HepG2 (cell line): ENCODE results near the gene ZMIZ1. TPM values are rescaled to one million over a fixed set of nuclear protein-coding genes. Genes with fewer than 3 reads are reported as not detected.

ENCODE experiments used
- BRCA1 ChIP-seq: sonication (generic); formaldehyde crosslinking; IDR thresholded peaks from 2 replicates; pipeline ENCODE4 v1.4.0; 2020; ENCODE audit warnings: missing genetic modification reagents
- GATAD1 ChIP-seq: IDR thresholded peaks from 2 replicates; pipeline ENCODE4 v1.6.1; 2016; ENCODE audit warnings: missing genetic modification reagents, missing compliant biosample characterization
- HOXA7 ChIP-seq: sonication (generic); formaldehyde crosslinking; IDR thresholded peaks from 2 replicates; pipeline ENCODE4 v1.8.1; 2022; ENCODE audit warnings: mild to moderate bottlenecking, missing genetic modification reagents, moderate library complexity
- JUN ChIP-seq: sonication (generic); formaldehyde crosslinking; IDR thresholded peaks from 2 replicates; pipeline ENCODE4 v1.4.0; 2020; ENCODE audit warnings: mild to moderate bottlenecking, missing genetic modification reagents
- KDM5A ChIP-seq: fragments of 200-600 bp; sonication (generic); IDR thresholded peaks from 2 replicates; pipeline ENCODE4 v1.7.0; 2018; ENCODE audit warnings: antibody characterized with exemption, mild to moderate bottlenecking, low read length, borderline replicate concordance
- KLF15 ChIP-seq: sonication (generic); formaldehyde crosslinking; IDR thresholded peaks from 2 replicates; pipeline ENCODE4 v1.8.1; 2023; ENCODE audit warnings: borderline replicate concordance, mild to moderate bottlenecking, inconsistent platforms, missing genetic modification reagents, mixed read lengths
- KMT2B ChIP-seq: IDR thresholded peaks from 2 replicates; pipeline ENCODE4 v1.6.1; 2016; ENCODE audit warnings: missing genetic modification reagents, missing compliant biosample characterization
- MAF1 ChIP-seq: sonication (generic); formaldehyde crosslinking; IDR thresholded peaks from 2 replicates; pipeline ENCODE4 v1.5.0; 2020; ENCODE audit warnings: missing genetic modification reagents, borderline replicate concordance
- MAFK ChIP-seq, 2 experiments: IDR thresholded peaks in 1 of 2; conservative IDR thresholded peaks in 1 of 2; 2 replicates each; pipeline ENCODE4 v1.6.1; 2011; ENCODE audit warnings: improper control_type of control experiment in 2 of 2, low read length in 2 of 2
- MAX ChIP-seq: IDR thresholded peaks from 2 replicates; pipeline ENCODE4 v1.6.1; 2012; ENCODE audit warnings: inconsistent platforms
- MIER2 ChIP-seq: IDR thresholded peaks from 2 replicates; pipeline ENCODE4 v1.6.1; 2016; ENCODE audit warnings: missing biosample characterization, missing genetic modification reagents
- MTA3 ChIP-seq: sonication (generic); formaldehyde crosslinking; IDR thresholded peaks from 2 replicates; pipeline ENCODE4 v1.4.0; 2020; ENCODE audit warnings: missing genetic modification reagents
- MZF1 ChIP-seq: sonication (generic); formaldehyde crosslinking; IDR thresholded peaks from 2 replicates; pipeline ENCODE4 v1.8.1; 2023; ENCODE audit warnings: mild to moderate bottlenecking, missing genetic modification reagents, borderline replicate concordance
- NFE2L1 ChIP-seq: sonication (generic); formaldehyde crosslinking; IDR thresholded peaks from 2 replicates; pipeline ENCODE4 v1.4.0; 2020; ENCODE audit warnings: missing genetic modification reagents, mild to moderate bottlenecking, borderline replicate concordance
- RFX1 ChIP-seq: fragments of 450-650 bp; IDR thresholded peaks from 2 replicates; pipeline ENCODE4 v1.6.1; 2017
- SKIL ChIP-seq: sonication (generic); formaldehyde crosslinking; IDR thresholded peaks from 2 replicates; pipeline ENCODE4 v1.8.0; 2022; ENCODE audit warnings: missing genetic modification reagents, mild to moderate bottlenecking, moderate library complexity, borderline replicate concordance
- ZNF234 ChIP-seq: sonication (generic); formaldehyde crosslinking; conservative IDR thresholded peaks from 2 replicates; pipeline ENCODE4 v1.5.1; 2020; ENCODE audit warnings: mild to moderate bottlenecking, missing genetic modification reagents
- ZNF264 ChIP-seq: sonication (generic); formaldehyde crosslinking; IDR thresholded peaks from 2 replicates; pipeline ENCODE4 v1.4.0; 2020; ENCODE audit warnings: missing genetic modification reagents
- ZNF3 ChIP-seq: IDR thresholded peaks from 2 replicates; pipeline ENCODE4 v1.7.0; 2017; ENCODE audit warnings: inconsistent platforms
- ZNF674 ChIP-seq: sonication (generic); formaldehyde crosslinking; IDR thresholded peaks from 2 replicates; pipeline ENCODE4 v1.5.0; 2020; ENCODE audit warnings: low read depth, mild to moderate bottlenecking, missing genetic modification reagents
- ZNF766 ChIP-seq: sonication (generic); formaldehyde crosslinking; IDR thresholded peaks from 2 replicates; pipeline ENCODE4 v1.5.0; 2020; ENCODE audit warnings: missing genetic modification reagents, borderline replicate concordance
- polyA plus RNA-seq, 8 experiments: library from polyadenylated mRNA; depleted of rRNA in 3 of 8; stranded (reverse) in 7 of 8; unstranded in 1 of 8; fragments of >200 nt; fragmentation: Illumina TruSeq in 4 of 8; extraction: Trizol in 4 of 8; gene quantifications; 2 replicates each; pipeline versions ENCODE4 v1.2.1 to v1.2.3, GENCODE V29; 2011 to 2016; ENCODE audit warnings: low read depth in 4 of 8, missing spikeins in 1 of 8, mixed read lengths in 1 of 8; ENCODE audit not compliant: insufficient read depth in 1 of 8
- total RNA-seq, 5 experiments: library from RNA; depleted of rRNA; stranded (reverse); fragments of >200 nt; fragmentation: Illumina TruSeq; extraction: Trizol; gene quantifications; 2 replicates each; pipeline ENCODE4 v1.2.3, GENCODE V29; 2016; ENCODE audit warnings: low read depth in 1 of 5
- TF ChIP-seq, protein P1 (sequence below): sonication (generic); formaldehyde crosslinking; IDR thresholded peaks from 2 replicates; pipeline ENCODE4 v1.4.0; 2020; ENCODE audit warnings: missing genetic modification reagents, mild to moderate bottlenecking, borderline replicate concordance
- TF ChIP-seq, protein P2 (sequence below): sonication (generic); formaldehyde crosslinking; IDR thresholded peaks from 2 replicates; pipeline ENCODE4 v1.9.0; 2021; ENCODE audit warnings: missing genetic modification reagents, borderline replicate concordance

The ZMIZ1 gene
- total and polyA plus RNA-seq, 2 of the 13 experiments (the other 11 are each of a cell fraction or from before 2014, with no cell fraction given): 5.3 to 10.2 TPM

- no peak for TF ChIP-seq KDM5A
- TF ChIP-seq KLF15 (CRISPR knock-in tag): peak; percentile 61; the same call in 1 of the 2 replicates
- TF ChIP-seq ZNF766 (CRISPR knock-in tag): no peak
- TF ChIP-seq GATAD1 (CRISPR knock-in tag): no peak
- no peak for TF ChIP-seq HOXA7 (CRISPR knock-in tag)
- TF ChIP-seq ZNF264 (CRISPR knock-in tag): peak; percentile 52; the same call in 1 of the 2 replicates
- no peak for TF ChIP-seq KMT2B (CRISPR knock-in tag)
- TF ChIP-seq ZNF234 (CRISPR knock-in tag): no peak; the same call in 1 of the 2 replicates
- TF ChIP-seq JUN (CRISPR knock-in tag): no peak
- no peak for TF ChIP-seq MAFK (conservative IDR thresholded peaks at IDR 0.05 in 1 of 2, IDR thresholded peaks at IDR 0.05 in 1 of 2; ENCODE audit: low read length in 2 of 2)
- TF ChIP-seq NFE2L1: no peak
- TF ChIP-seq ZNF3 (CRISPR knock-in tag): no peak
- TF ChIP-seq MAX: peak; percentile 97
- TF ChIP-seq SKIL (CRISPR knock-in tag): 0 out of 2 replicates have a peak, but pooled peaks have one; percentile 36
- TF ChIP-seq, protein P1, sequence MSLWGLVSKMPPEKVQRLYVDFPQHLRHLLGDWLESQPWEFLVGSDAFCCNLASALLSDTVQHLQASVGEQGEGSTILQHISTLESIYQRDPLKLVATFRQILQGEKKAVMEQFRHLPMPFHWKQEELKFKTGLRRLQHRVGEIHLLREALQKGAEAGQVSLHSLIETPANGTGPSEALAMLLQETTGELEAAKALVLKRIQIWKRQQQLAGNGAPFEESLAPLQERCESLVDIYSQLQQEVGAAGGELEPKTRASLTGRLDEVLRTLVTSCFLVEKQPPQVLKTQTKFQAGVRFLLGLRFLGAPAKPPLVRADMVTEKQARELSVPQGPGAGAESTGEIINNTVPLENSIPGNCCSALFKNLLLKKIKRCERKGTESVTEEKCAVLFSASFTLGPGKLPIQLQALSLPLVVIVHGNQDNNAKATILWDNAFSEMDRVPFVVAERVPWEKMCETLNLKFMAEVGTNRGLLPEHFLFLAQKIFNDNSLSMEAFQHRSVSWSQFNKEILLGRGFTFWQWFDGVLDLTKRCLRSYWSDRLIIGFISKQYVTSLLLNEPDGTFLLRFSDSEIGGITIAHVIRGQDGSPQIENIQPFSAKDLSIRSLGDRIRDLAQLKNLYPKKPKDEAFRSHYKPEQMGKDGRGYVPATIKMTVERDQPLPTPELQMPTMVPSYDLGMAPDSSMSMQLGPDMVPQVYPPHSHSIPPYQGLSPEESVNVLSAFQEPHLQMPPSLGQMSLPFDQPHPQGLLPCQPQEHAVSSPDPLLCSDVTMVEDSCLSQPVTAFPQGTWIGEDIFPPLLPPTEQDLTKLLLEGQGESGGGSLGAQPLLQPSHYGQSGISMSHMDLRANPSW: no peak
- TF ChIP-seq MTA3 (CRISPR knock-in tag): no peak
- no peak for TF ChIP-seq ZNF674 (CRISPR knock-in tag)
- TF ChIP-seq, protein P2, sequence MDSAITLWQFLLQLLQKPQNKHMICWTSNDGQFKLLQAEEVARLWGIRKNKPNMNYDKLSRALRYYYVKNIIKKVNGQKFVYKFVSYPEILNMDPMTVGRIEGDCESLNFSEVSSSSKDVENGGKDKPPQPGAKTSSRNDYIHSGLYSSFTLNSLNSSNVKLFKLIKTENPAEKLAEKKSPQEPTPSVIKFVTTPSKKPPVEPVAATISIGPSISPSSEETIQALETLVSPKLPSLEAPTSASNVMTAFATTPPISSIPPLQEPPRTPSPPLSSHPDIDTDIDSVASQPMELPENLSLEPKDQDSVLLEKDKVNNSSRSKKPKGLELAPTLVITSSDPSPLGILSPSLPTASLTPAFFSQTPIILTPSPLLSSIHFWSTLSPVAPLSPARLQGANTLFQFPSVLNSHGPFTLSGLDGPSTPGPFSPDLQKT: no peak
- no peak for TF ChIP-seq MZF1 (CRISPR knock-in tag)
- no peak for TF ChIP-seq MIER2 (CRISPR knock-in tag)
- no peak for TF ChIP-seq BRCA1
- TF ChIP-seq RFX1: no peak
- peak; percentile 43; the same call in 1 of the 2 replicates for TF ChIP-seq MAF1 (CRISPR knock-in tag)
Observed at GRCh38 chr10:79347894-79348639, 279.3 kb downstream of the ZMIZ1 start (continued).
